Nephron progenitor cell (in vitro differentiated cells): ENCODE results near the gene FOXS1.

Experiments used
- DNase-seq: peaks from one replicate; pipeline ENCODE4 v3.0.0; 2021
- H3K27ac Mint-ChIP-seq: 2 replicates; pipeline ENCODE4 v1.8.0; 2021; ENCODE audit warnings: mild to moderate bottlenecking, moderate library complexity, mixed read lengths
- H3K27me3 Mint-ChIP-seq: 2 replicates; pipeline ENCODE4 v1.8.0; 2021; ENCODE audit warnings: mild to moderate bottlenecking, low read depth, mixed read lengths; ENCODE audit not compliant: poor library complexity
- H3K36me3 Mint-ChIP-seq: 2 replicates; pipeline ENCODE4 v1.8.0; 2021; ENCODE audit warnings: low read depth, mixed read lengths
- H3K4me1 Mint-ChIP-seq: 2 replicates; pipeline ENCODE4 v1.8.0; 2021; ENCODE audit warnings: mixed read lengths
- H3K4me3 Mint-ChIP-seq: 2 replicates; pipeline ENCODE4 v1.8.0; 2021; ENCODE audit warnings: mild to moderate bottlenecking, moderate library complexity, mixed read lengths
- H3K9me3 Mint-ChIP-seq: 2 replicates; pipeline ENCODE4 v1.8.0; 2021; ENCODE audit warnings: mild to moderate bottlenecking, moderate library complexity, mixed read lengths
- CTCF ChIP-seq: fragments of 200-600 bp; sonication (generic); IDR thresholded peaks from 2 replicates; pipeline ENCODE4 v1.5.0; 2021; ENCODE audit warnings: antibody characterized with exemption

FOXS1 gene

GRCh38 chr20:31862506-31862905, 17.1 kb upstream of the FOXS1 start:
- H3K36me3 Mint-ChIP-seq = peaks cover 3% of the 10 kb centered on the region
- H3K27ac Mint-ChIP-seq = no peak overlapping the region
- DNase-seq = no peak
- peaks cover 44% of the 10 kb centered on the region for H3K4me1 Mint-ChIP-seq
- H3K9me3 Mint-ChIP-seq = no peaks in the 10 kb centered on the region
- peak overlapping the region; percentile 39 for H3K4me3 Mint-ChIP-seq
- H3K27me3 Mint-ChIP-seq = no peaks in the 10 kb centered on the region
- TF ChIP-seq CTCF = no peak

GRCh38 chr20:31862157-31862470, 16.7 kb upstream of the FOXS1 start:
- Mint-ChIP-seq H3K36me3 (peaks cover 3% of the 10 kb centered on the region), H3K9me3 (no peaks in the 10 kb centered on the region), H3K27me3 (no peaks in the 10 kb centered on the region), H3K4me1 (peaks cover 44% of the 10 kb centered on the region), H3K27ac (no peak overlapping the region), H3K4me3 (peak overlapping the region; percentile 82)
- no peak for DNase-seq
- no peak for TF ChIP-seq CTCF

GRCh38 chr20:31861385-31862156, 16.2 kb upstream of the FOXS1 start:
- peaks cover 44% of the 10 kb centered on the region for H3K4me1 Mint-ChIP-seq
- peak; percentile 91 for DNase-seq
- H3K4me3 Mint-ChIP-seq = peak overlapping the region; percentile 82
- no peaks in the 10 kb centered on the region for H3K9me3 Mint-ChIP-seq
- H3K36me3 Mint-ChIP-seq = peaks cover 3% of the 10 kb centered on the region
- H3K27ac Mint-ChIP-seq = peak overlapping the region; percentile 15
- no peak for TF ChIP-seq CTCF
- H3K27me3 Mint-ChIP-seq = no peaks in the 10 kb centered on the region

GRCh38 chr20:31861135-31861384, 15.7 kb upstream of the FOXS1 start:
- no peak overlapping the region for H3K27ac Mint-ChIP-seq
- DNase-seq = peak; percentile 58
- no peaks in the 10 kb centered on the region for H3K27me3 Mint-ChIP-seq
- peaks cover 44% of the 10 kb centered on the region for H3K4me1 Mint-ChIP-seq
- no peaks in the 10 kb centered on the region for H3K9me3 Mint-ChIP-seq
- peaks cover 3% of the 10 kb centered on the region for H3K36me3 Mint-ChIP-seq
- peak overlapping the region; percentile 82 for H3K4me3 Mint-ChIP-seq
- no peak for TF ChIP-seq CTCF

- Mint-ChIP-seq H3K9me3 (no peaks in the 10 kb centered on the region), H3K4me1 (peaks cover 44% of the 10 kb centered on the region), H3K4me3 (peak overlapping the region; percentile 82)
Measured at GRCh38 chr20:31860390-31861134, 15.2 kb upstream of the FOXS1 start.

More at GRCh38 chr20:31860390-31861134, 15.2 kb upstream of the FOXS1 start:
- DNase-seq = peak; percentile 39
- Mint-ChIP-seq H3K27ac (no peak overlapping the region), H3K36me3 (no peaks in the 10 kb centered on the region), H3K27me3 (no peaks in the 10 kb centered on the region)
- TF ChIP-seq CTCF = no peak
